Tibial nerve (tissue), 4 donors: Measurements from ENCODE around the gene ANKRD28.

Experiments
- EP300 ChIP-seq, 2 donors: sonication (generic); formaldehyde crosslinking; IDR thresholded peaks; one replicate each; pipeline ENCODE4 v1.6.1; 2017; ENCODE audit warnings: antibody characterized with exemption in 2 of 2, mild to moderate bottlenecking in 1 of 2
- TF ChIP-seq, protein P1 (sequence below), 5 experiments: fragments of 200-600 bp in 3 of 5; fragments of 450-650 bp in 2 of 5; sonication (generic) in 3 of 5; IDR thresholded peaks; one replicate each; pipeline ENCODE4 v1.5.1; 2016 to 2019; ENCODE audit warnings: antibody characterized with exemption in 5 of 5, mild to moderate bottlenecking in 3 of 5, moderate library complexity in 2 of 5

DNA sequence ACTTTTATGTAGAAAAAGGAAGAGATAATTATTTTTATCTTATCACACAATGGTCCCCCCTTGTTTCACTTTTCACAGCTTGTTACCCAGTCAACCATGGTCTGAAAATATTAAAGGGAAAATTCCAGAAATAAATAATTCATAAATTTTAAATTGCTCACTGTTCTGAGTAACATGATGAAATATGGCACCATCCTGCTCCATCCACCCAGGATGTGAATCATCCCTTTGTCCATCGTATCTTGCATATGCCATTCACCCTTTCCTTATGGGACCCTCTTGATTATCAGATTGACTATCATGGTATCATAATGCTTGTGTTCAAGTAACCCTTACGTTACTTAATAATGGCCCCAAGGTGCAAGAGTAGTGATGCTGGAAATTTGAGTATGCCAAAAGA is 43.7 kb downstream of the ANKRD28 start:
- TF ChIP-seq, protein P1, sequence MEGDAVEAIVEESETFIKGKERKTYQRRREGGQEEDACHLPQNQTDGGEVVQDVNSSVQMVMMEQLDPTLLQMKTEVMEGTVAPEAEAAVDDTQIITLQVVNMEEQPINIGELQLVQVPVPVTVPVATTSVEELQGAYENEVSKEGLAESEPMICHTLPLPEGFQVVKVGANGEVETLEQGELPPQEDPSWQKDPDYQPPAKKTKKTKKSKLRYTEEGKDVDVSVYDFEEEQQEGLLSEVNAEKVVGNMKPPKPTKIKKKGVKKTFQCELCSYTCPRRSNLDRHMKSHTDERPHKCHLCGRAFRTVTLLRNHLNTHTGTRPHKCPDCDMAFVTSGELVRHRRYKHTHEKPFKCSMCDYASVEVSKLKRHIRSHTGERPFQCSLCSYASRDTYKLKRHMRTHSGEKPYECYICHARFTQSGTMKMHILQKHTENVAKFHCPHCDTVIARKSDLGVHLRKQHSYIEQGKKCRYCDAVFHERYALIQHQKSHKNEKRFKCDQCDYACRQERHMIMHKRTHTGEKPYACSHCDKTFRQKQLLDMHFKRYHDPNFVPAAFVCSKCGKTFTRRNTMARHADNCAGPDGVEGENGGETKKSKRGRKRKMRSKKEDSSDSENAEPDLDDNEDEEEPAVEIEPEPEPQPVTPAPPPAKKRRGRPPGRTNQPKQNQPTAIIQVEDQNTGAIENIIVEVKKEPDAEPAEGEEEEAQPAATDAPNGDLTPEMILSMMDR (IDR thresholded peaks at IDR 0.05): no peak
- no peak for TF ChIP-seq EP300 (IDR thresholded peaks at IDR 0.05)
